Sigmoid colon (tissue), 7 donors: ENCODE measurements around the gene PLEKHA7. TPM values are rescaled to one million over a fixed set of nuclear protein-coding genes. Genes with fewer than 3 reads are reported as not detected.

Experiments used
- DNase-seq: peaks from one replicate; pipeline ENCODE4 v3.0.0-alpha.2; 2019
- H3K27ac ChIP-seq, 4 donors: fragments of 200-600 bp; sonication (generic); one replicate each; pipeline ENCODE4 v1.5.1; 2016 to 2019; ENCODE audit warnings: mild to moderate bottlenecking in 1 of 4
- H3K27me3 ChIP-seq, 3 donors: fragments of 200-600 bp; sonication (generic); one replicate each; pipeline ENCODE4 v1.5.1; 2019; ENCODE audit warnings: mild to moderate bottlenecking in 1 of 3
- H3K36me3 ChIP-seq, 4 donors: fragments of 200-600 bp; sonication (generic); one replicate each; pipeline ENCODE4 v1.5.1; 2016 to 2019
- H3K4me1 ChIP-seq, 4 donors: fragments of 200-600 bp; sonication (generic); one replicate each; pipeline ENCODE4 v1.5.1; 2017 to 2019
- H3K4me3 ChIP-seq, 4 donors: fragments of 200-600 bp; sonication (generic); one replicate each; pipeline ENCODE4 v1.5.1; 2017 to 2019; ENCODE audit warnings: mild to moderate bottlenecking in 2 of 4, moderate library complexity in 1 of 4
- H3K9me3 ChIP-seq, 4 donors: fragments of 200-600 bp in 3 of 4; sonication (generic) in 3 of 4; one replicate each; pipeline versions ENCODE4 v1.5.1 to v1.6.1; 2013 to 2019
- CTCF ChIP-seq, 4 experiments: fragments of 450-650 bp in 3 of 4; fragments of 200-600 bp in 1 of 4; IDR thresholded peaks; one replicate each; pipeline ENCODE4 v1.5.1; 2016 to 2019; ENCODE audit warnings: antibody characterized with exemption in 4 of 4, mild to moderate bottlenecking in 3 of 4, moderate library complexity in 2 of 4
- EP300 ChIP-seq, 4 donors: sonication (generic); formaldehyde crosslinking; IDR thresholded peaks; one replicate each; pipeline ENCODE4 v1.6.1; 2017; ENCODE audit warnings: antibody characterized with exemption in 4 of 4
- POLR2A ChIP-seq, 2 donors: fragments of 450-650 bp; IDR thresholded peaks; one replicate each; pipeline ENCODE4 v1.6.1; 2016; ENCODE audit warnings: antibody characterized with exemption in 2 of 2, mild to moderate bottlenecking in 2 of 2, moderate library complexity in 2 of 2
- POLR2AphosphoS5 ChIP-seq, 4 donors: sonication (generic); formaldehyde crosslinking; IDR thresholded peaks; one replicate each; pipeline ENCODE4 v1.6.1; 2017; ENCODE audit warnings: antibody characterized with exemption in 4 of 4
- WGBS, 2 donors: extraction: QIAGEN DNeasy Blood & Tissue Kit; methylation state at CpG; one replicate each; pipeline ENCODE4 v1.1.7; 2013; 5-methylcytosine and 5-hydroxymethylcytosine counted together
- intact Hi-C: fragments of 100-400 bp; cut with DNase I; formaldehyde crosslinking; loops from one replicate; pipeline ENCODE4 v1.15.1; 2023
- polyA plus RNA-seq, 3 donors: library from polyadenylated mRNA; stranded (reverse); fragments of 200-250 nt; gene quantifications; one replicate each; pipeline ENCODE4 v1.2.3, GENCODE V29; 2013
- total RNA-seq, 4 donors: library from RNA; depleted of rRNA; stranded (reverse); fragments of >200 nt; gene quantifications; one replicate each; pipeline ENCODE4 v1.1.0, GENCODE V29; 2016
- donor health status: healthy with polysubstance abuse.
- donor health status: Bipolar disorder and iron deficiency.
- donor health status: healthy.

Gene PLEKHA7
- total and polyA plus RNA-seq, 7 donors: 2.9 to 45.3 (median 10.2) TPM

DNA sequence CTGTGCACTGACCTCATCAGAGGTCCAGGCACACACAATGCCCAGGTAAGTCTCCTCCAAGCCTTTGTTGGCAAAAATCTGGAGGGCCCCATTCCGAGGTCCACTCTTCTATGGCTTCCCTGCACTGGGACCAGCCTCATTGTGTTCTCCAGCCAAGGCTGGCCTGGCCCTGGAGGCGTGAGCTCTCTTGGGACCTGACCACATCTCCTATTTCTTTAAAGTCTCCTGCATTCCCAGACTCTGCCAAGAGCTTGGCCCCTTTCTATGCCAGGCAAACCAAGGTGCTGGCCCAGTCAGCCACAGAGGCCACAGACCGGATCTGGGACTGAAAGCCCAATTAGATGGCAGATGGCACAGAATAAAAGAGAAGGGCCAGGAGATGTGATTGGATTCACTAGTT, 220.7 kb downstream of the PLEKHA7 start:
- no peaks in the 10 kb centered on the region for H3K9me3 ChIP-seq
- H3K27ac ChIP-seq: no peak overlapping the region
- H3K4me3 ChIP-seq: no peak overlapping the region
- H3K36me3 ChIP-seq: no peaks in the 10 kb centered on the region
- no peak for DNase-seq
- TF ChIP-seq POLR2A (IDR thresholded peaks at IDR 0.05): no peak
- no peak for TF ChIP-seq EP300 (IDR thresholded peaks at IDR 0.05)
- no peak for TF ChIP-seq POLR2AphosphoS5 (IDR thresholded peaks at IDR 0.05)
- TF ChIP-seq CTCF (IDR thresholded peaks at IDR 0.05): no peak
- H3K4me1 ChIP-seq: peaks cover 0 to 12% (median 3%) of the 10 kb centered on the region in 4 donors
- intact Hi-C loops: no loop called here
- WGBS, 2 donors: 93 to 94% methylated on average over 3 of the region's 3 CpGs
- H3K27me3 ChIP-seq: no peaks in the 10 kb centered on the region

- 92 to 95% methylated on average over 3 of the region's 3 CpGs for WGBS, 2 donors
These were observed 221.2 kb downstream of the PLEKHA7 start for GRCh38 chr11:16793009-16793408.

GRCh38 chr11:16792426-16792825, 221.8 kb downstream of the PLEKHA7 start:
- H3K4me1 ChIP-seq: peaks cover 0 to 12% (median 3%) of the 10 kb centered on the region in 4 donors
- H3K9me3 ChIP-seq: no peaks in the 10 kb centered on the region
- H3K27me3 ChIP-seq: no peaks in the 10 kb centered on the region
- intact Hi-C loops: no loop called here
- H3K4me3 ChIP-seq: no peak overlapping the region
- H3K36me3 ChIP-seq: no peaks in the 10 kb centered on the region
- no peak for DNase-seq
- TF ChIP-seq POLR2A (IDR thresholded peaks at IDR 0.05) (no peak), CTCF (IDR thresholded peaks at IDR 0.05) (no peak), EP300 (IDR thresholded peaks at IDR 0.05) (no peak), POLR2AphosphoS5 (IDR thresholded peaks at IDR 0.05) (no peak)
- peak overlapping the region in 1 of 4 donors; percentile 52 for H3K27ac ChIP-seq

More at GRCh38 chr11:16793009-16793408, 221.2 kb downstream of the PLEKHA7 start:
- Histone ChIP-seq H3K4me3 (no peak overlapping the region), H3K36me3 (no peaks in the 10 kb centered on the region), H3K27ac (peak overlapping the region in 1 of 4 donors; percentile 52), H3K27me3 (no peaks in the 10 kb centered on the region), H3K9me3 (no peaks in the 10 kb centered on the region), H3K4me1 (peaks cover 0 to 12% (median 3%) of the 10 kb centered on the region in 4 donors)
- intact Hi-C loops: no loop called here
- DNase-seq: no peak
- TF ChIP-seq POLR2A (IDR thresholded peaks at IDR 0.05) (no peak), POLR2AphosphoS5 (IDR thresholded peaks at IDR 0.05) (no peak), EP300 (IDR thresholded peaks at IDR 0.05) (no peak)

GRCh38 chr11:16791191-16791961, 222.8 kb downstream of the PLEKHA7 start:
- peaks cover 0 to 12% (median 3%) of the 10 kb centered on the region in 4 donors for H3K4me1 ChIP-seq

More at GRCh38 chr11:16791191-16791961, 222.8 kb downstream of the PLEKHA7 start:
- 69 to 80% methylated on average over 13 of the region's 13 CpGs for WGBS, 2 donors
- intact Hi-C loops: no loop called here
- H3K36me3 ChIP-seq: no peaks in the 10 kb centered on the region
- H3K9me3 ChIP-seq: no peaks in the 10 kb centered on the region
- no peak overlapping the region for H3K4me3 ChIP-seq
- TF ChIP-seq CTCF (IDR thresholded peaks at IDR 0.05) (no peak), POLR2A (IDR thresholded peaks at IDR 0.05) (no peak), POLR2AphosphoS5 (IDR thresholded peaks at IDR 0.05) (peak in 1 of 4 donors; percentile 66), EP300 (IDR thresholded peaks at IDR 0.05) (no peak)
- H3K27ac ChIP-seq: peak overlapping the region; percentile 44 to 61 (median 52)
- H3K27me3 ChIP-seq: no peaks in the 10 kb centered on the region
- DNase-seq: no peak
